Neutrophil (primary cell): Measurements from ENCODE around the gene MRPS30.

ENCODE experiments used
- H3K27ac ChIP-seq: fragments of 200-600 bp; sonication (generic); 2 replicates; pipeline ENCODE4 v1.5.1; 2016; ENCODE audit warnings: mild to moderate bottlenecking, moderate library complexity
- H3K27me3 ChIP-seq: fragments of 200-600 bp; sonication (generic); 2 replicates; pipeline ENCODE4 v1.6.0; 2016; ENCODE audit warnings: mild to moderate bottlenecking
- H3K36me3 ChIP-seq: fragments of 200-600 bp; sonication (generic); 2 replicates; pipeline ENCODE4 v1.5.1; 2017
- H3K4me1 ChIP-seq, 2 experiments: fragments of 200-600 bp in 1 of 2; sonication (generic) in 1 of 2; 1 replicate in 1 of 2; 2 replicates in 1 of 2; pipeline versions ENCODE4 v1.5.1 to v1.6.1; 2013 to 2016; ENCODE audit warnings: low read depth in 1 of 2, low read length in 1 of 2, mild to moderate bottlenecking in 1 of 2, moderate library complexity in 1 of 2; ENCODE audit not compliant: control insufficient read depth in 1 of 2, insufficient read depth in 1 of 2
- H3K4me3 ChIP-seq, 2 experiments: fragments of 200-600 bp in 1 of 2; sonication (generic) in 1 of 2; 1 replicate in 1 of 2; 2 replicates in 1 of 2; pipeline ENCODE4 v1.5.1; 2013 to 2016; ENCODE audit warnings: low read depth in 1 of 2, low read length in 1 of 2, mild to moderate bottlenecking in 1 of 2, moderate library complexity in 1 of 2
- H3K9me3 ChIP-seq: fragments of 200-600 bp; sonication (generic); 2 replicates; pipeline ENCODE4 v1.5.1; 2016
- TF ChIP-seq, protein P1 (sequence below): fragments of 200-600 bp; sonication (generic); IDR thresholded peaks from 2 replicates; pipeline ENCODE4 v1.5.1; 2016; ENCODE audit warnings: antibody characterized with exemption

Gene MRPS30

DNA sequence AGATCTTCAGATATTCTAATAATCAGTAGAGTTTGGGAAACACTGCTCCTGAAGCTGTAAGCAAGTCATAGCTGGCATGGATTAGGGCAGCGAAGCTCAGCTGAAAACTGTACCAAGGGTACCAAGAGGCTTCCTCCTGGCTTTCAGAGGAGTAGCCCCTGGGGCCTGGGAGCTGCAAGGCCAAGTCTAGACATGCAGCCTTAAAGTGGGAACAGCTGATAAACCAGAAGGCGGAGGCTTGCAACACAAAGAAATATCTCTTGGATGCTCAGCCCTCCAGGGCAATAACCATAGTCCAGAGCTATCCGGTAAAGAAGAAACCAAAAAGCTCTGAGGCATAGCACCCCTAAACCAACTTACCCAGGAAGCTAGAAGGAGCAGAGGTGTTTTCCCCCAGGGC, 51.5 kb downstream of the MRPS30 start:
- no peak overlapping the region for H3K4me3 ChIP-seq
- H3K4me1 ChIP-seq: no peaks in the 10 kb centered on the region
- H3K27me3 ChIP-seq: no peaks in the 10 kb centered on the region
- no peaks in the 10 kb centered on the region for H3K9me3 ChIP-seq
- H3K36me3 ChIP-seq: no peaks in the 10 kb centered on the region
- H3K27ac ChIP-seq: no peak overlapping the region
- TF ChIP-seq, protein P1, sequence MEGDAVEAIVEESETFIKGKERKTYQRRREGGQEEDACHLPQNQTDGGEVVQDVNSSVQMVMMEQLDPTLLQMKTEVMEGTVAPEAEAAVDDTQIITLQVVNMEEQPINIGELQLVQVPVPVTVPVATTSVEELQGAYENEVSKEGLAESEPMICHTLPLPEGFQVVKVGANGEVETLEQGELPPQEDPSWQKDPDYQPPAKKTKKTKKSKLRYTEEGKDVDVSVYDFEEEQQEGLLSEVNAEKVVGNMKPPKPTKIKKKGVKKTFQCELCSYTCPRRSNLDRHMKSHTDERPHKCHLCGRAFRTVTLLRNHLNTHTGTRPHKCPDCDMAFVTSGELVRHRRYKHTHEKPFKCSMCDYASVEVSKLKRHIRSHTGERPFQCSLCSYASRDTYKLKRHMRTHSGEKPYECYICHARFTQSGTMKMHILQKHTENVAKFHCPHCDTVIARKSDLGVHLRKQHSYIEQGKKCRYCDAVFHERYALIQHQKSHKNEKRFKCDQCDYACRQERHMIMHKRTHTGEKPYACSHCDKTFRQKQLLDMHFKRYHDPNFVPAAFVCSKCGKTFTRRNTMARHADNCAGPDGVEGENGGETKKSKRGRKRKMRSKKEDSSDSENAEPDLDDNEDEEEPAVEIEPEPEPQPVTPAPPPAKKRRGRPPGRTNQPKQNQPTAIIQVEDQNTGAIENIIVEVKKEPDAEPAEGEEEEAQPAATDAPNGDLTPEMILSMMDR: no peak

DNA sequence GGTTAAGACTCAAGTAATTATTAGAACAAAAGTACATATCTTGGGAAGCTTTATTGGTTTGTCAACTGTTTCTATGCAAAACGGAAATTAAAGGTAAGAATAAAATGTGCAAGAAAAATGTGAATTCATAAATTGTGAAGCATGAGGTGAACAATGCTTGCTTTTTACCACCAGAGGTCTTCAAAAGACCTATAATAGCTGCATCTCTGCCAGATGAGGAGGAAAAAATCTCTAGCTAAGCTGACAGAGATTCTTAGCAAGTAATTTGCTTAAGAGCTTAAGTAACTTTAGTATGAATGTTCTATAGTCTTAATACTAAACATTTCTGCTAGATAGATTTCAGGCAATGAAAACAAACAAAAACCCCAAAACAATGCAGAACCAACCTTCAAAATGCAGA, 54.1 kb downstream of the MRPS30 start:
- Histone ChIP-seq H3K4me3 (no peak overlapping the region), H3K27ac (no peak overlapping the region)
- TF ChIP-seq, protein P1: no peak

More for the DNA sequence above, 54.1 kb downstream of the MRPS30 start:
- no peaks in the 10 kb centered on the region for H3K9me3 ChIP-seq
- no peaks in the 10 kb centered on the region for H3K36me3 ChIP-seq
- no peaks in the 10 kb centered on the region for H3K27me3 ChIP-seq
- no peaks in the 10 kb centered on the region for H3K4me1 ChIP-seq
